Adrenal gland (tissue), 12 donors: Measurements from ENCODE around the gene BOD1L1. TPM values are rescaled to one million over a fixed set of nuclear protein-coding genes. Genes with fewer than 3 reads are reported as not detected.

ENCODE experiments used
- DNase-seq, 7 donors: peaks; one replicate each; pipeline ENCODE4 v3.0.0-alpha.2; 2019 to 2020
- H3K27ac ChIP-seq, 5 donors: fragments of 200-600 bp; sonication (generic) in 4 of 5; 1 replicate in 3 of 5; 2 replicates in 2 of 5; pipeline versions ENCODE4 v1.5.1 to v1.8.0; 2016 to 2020; ENCODE audit warnings: mild to moderate bottlenecking in 1 of 5
- H3K27me3 ChIP-seq: fragments of 200-600 bp; 2 replicates; pipeline ENCODE4 v1.8.0; 2021
- H3K36me3 ChIP-seq, 2 donors: fragments of 200-600 bp; replicated peaks in 1 of 2; 1 replicate in 1 of 2; 2 replicates in 1 of 2; pipeline versions ENCODE4 v1.5.1 to v1.8.0; 2018 to 2022
- H3K4me1 ChIP-seq, 2 donors: fragments of 200-600 bp; replicated peaks in 1 of 2; 1 replicate in 1 of 2; 2 replicates in 1 of 2; pipeline versions ENCODE4 v1.5.1 to v1.8.0; 2018 to 2021
- H3K4me3 ChIP-seq, 4 donors: fragments of 200-600 bp; sonication (generic) in 3 of 4; one replicate each; pipeline ENCODE4 v1.5.1; 2016 to 2018
- H3K9me3 ChIP-seq, 3 donors: fragments of 200-600 bp; sonication (generic) in 1 of 3; replicated peaks in 1 of 3; 1 replicate in 2 of 3; 2 replicates in 1 of 3; pipeline versions ENCODE4 v1.5.1 to v1.8.0; 2016 to 2021
- CTCF ChIP-seq, 6 experiments: fragments of 450-650 bp in 4 of 6; fragments of 200-600 bp in 2 of 6; sonication (generic) in 1 of 6; IDR thresholded peaks; 1 replicate in 5 of 6; 2 replicates in 1 of 6; pipeline versions ENCODE4 v1.5.1 to v1.8.0; 2016 to 2021; ENCODE audit warnings: antibody characterized with exemption in 6 of 6, mild to moderate bottlenecking in 2 of 6, moderate library complexity in 1 of 6
- POLR2A ChIP-seq, 2 donors: fragments of 450-650 bp; IDR thresholded peaks; one replicate each; pipeline ENCODE4 v1.6.1; 2017; ENCODE audit warnings: antibody characterized with exemption in 2 of 2, mild to moderate bottlenecking in 2 of 2, moderate library complexity in 1 of 2
- WGBS, 4 donors: extraction: QIAGEN DNeasy Blood & Tissue Kit in 2 of 4; methylation state at CpG; one replicate each; pipeline versions ENCODE4 v1.1.5 to v1.1.7; 2013 to 2017; 5-methylcytosine and 5-hydroxymethylcytosine counted together
- intact Hi-C, 2 donors: fragments of 100-400 bp; cut with DNase I; formaldehyde crosslinking; loops; one replicate each; pipeline versions ENCODE4 v1.14.1 to v1.15.0; 2022 to 2023
- polyA plus RNA-seq, 3 donors: library from polyadenylated mRNA; stranded (reverse); fragments of 200-250 nt in 2 of 3; fragments of 350-450 nt in 1 of 3; fragmentation: Illumina TruSeq in 1 of 3; extraction: RNeasy Lipid Tissue Mini Kit (QIAGEN cat#74804) in 1 of 3; gene quantifications; one replicate each; pipeline ENCODE4 v1.2.3, GENCODE V29; 2013 to 2014
- total RNA-seq, 9 donors: library from RNA; depleted of rRNA in 4 of 9; stranded (reverse); fragments of >200 nt in 4 of 9; fragments of 120-200 nt in 1 of 9; fragmentation: NEBNext Ultra II Directional in 1 of 9; extraction: Animal tissue kit (Norgen Biotek cat#: 25700) in 1 of 9; gene quantifications; one replicate each; pipeline versions ENCODE4 v1.1.0 to v1.2.4, GENCODE V29; 2013 to 2023
- donor health status: healthy with polysubstance abuse.
- donor health status: Bipolar disorder and iron deficiency.
- donor health status: DM: yes; HTN: yes; CAD: no.
- donor health status: DM: no; HTN: no; CAD: no.
- donor health status: DM: no; HTN: no; CAD: no.
- donor health status: DM: yes; HTN: yes; CAD: no.

The BOD1L1 gene
- total and polyA plus RNA-seq, 12 donors: 7.4 to 31.0 (median 20.7) TPM

- H3K27ac ChIP-seq: no peak overlapping the region
- TF ChIP-seq CTCF (IDR thresholded peaks at IDR 0.05): peak; percentile 62 to 89 (median 78)
- TF ChIP-seq POLR2A (IDR thresholded peaks at IDR 0.05): no peak
- peaks cover 0 to 15% of the 10 kb centered on the region in 2 donors for H3K4me1 ChIP-seq
These were observed 26.8 kb upstream of the BOD1L1 start for GRCh38 chr4:13654162-13654797.

GRCh38 chr4:13653766-13654161 lies 26.2 kb upstream of the BOD1L1 start:
- TF ChIP-seq POLR2A (IDR thresholded peaks at IDR 0.05) (no peak), CTCF (IDR thresholded peaks at IDR 0.05) (no peak)
- Histone ChIP-seq H3K27ac (no peak overlapping the region), H3K9me3 (no peaks in the 10 kb centered on the region), H3K4me3 (no peak overlapping the region), H3K4me1 (peaks cover 0 to 15% of the 10 kb centered on the region in 2 donors), H3K27me3 (no peaks in the 10 kb centered on the region), H3K36me3 (no peaks in the 10 kb centered on the region)
- WGBS, 4 donors: 38 to 49% (median 44%) methylated on average over 3 of the region's 3 CpGs
- no peak for DNase-seq
- intact Hi-C loops: loop anchor here in 1 of 2 donors (10.0 kb wide), 2 partner anchors 1351 to 1511 kb away; partner anchors contain the start of gene CPEB2

More at GRCh38 chr4:13654162-13654797, 26.8 kb upstream of the BOD1L1 start:
- no peaks in the 10 kb centered on the region for H3K27me3 ChIP-seq
- no peaks in the 10 kb centered on the region for H3K9me3 ChIP-seq
- H3K4me3 ChIP-seq: peak overlapping the region in 1 of 4 donors; percentile 47
- peak; percentile 67 to 91 (median 82) for DNase-seq
- intact Hi-C loops: loop anchor here in 1 of 2 donors (10.0 kb wide), 2 partner anchors 1351 to 1511 kb away; partner anchors contain the start of gene CPEB2
- whole genome bisulfite sequencing, 4 donors: 1 to 2% (median 1%) methylated on average over 23 to 31 of the region's 31 CpGs
- no peaks in the 10 kb centered on the region for H3K36me3 ChIP-seq

GRCh38 chr4:13647031-13647430 lies 19.5 kb upstream of the BOD1L1 start:
- TF ChIP-seq POLR2A (IDR thresholded peaks at IDR 0.05): no peak
- no peak for TF ChIP-seq CTCF (IDR thresholded peaks at IDR 0.05)
- DNase-seq: no peak
- intact Hi-C loops: no loop called here
- Histone ChIP-seq H3K9me3 (no peaks in the 10 kb centered on the region), H3K4me1 (peaks cover 0 to 6% of the 10 kb centered on the region in 2 donors), H3K27me3 (no peaks in the 10 kb centered on the region), H3K27ac (no peak overlapping the region), H3K36me3 (no peaks in the 10 kb centered on the region), H3K4me3 (no peak overlapping the region)
- 18 to 41% (median 34%) methylated on average over 6 of the region's 6 CpGs for WGBS, 4 donors

- no peaks in the 10 kb centered on the region for H3K9me3 ChIP-seq
- intact Hi-C loops: no loop called here
- peaks cover 0 to 6% of the 10 kb centered on the region in 2 donors for H3K4me1 ChIP-seq
- TF ChIP-seq CTCF (IDR thresholded peaks at IDR 0.05): no peak
- no peak for TF ChIP-seq POLR2A (IDR thresholded peaks at IDR 0.05)
- DNase-seq: no peak
- no peak overlapping the region for H3K4me3 ChIP-seq
- H3K27me3 ChIP-seq: no peaks in the 10 kb centered on the region
- H3K27ac ChIP-seq: no peak overlapping the region
- no peaks in the 10 kb centered on the region for H3K36me3 ChIP-seq
- WGBS, 4 donors: 84 to 96% (median 94%) methylated on average over 1 of the region's 1 CpG
These were observed 17.6 kb upstream of the BOD1L1 start for GRCh38 chr4:13645075-13645474.
